GM19328 (cell line): ENCODE results near the gene ZNF582.
"Not testable (repeated sequence)": the region's sequence is repeated elsewhere in the genome, so short reads cannot be mapped to it uniquely, and the experiment has no call there.

Experiments used
- ATAC-seq: cut with Tn5 transposase; IDR thresholded peaks from one replicate; pipeline ENCODE4 v1.9.1; 2021; ENCODE audit warnings: mild to moderate bottlenecking, moderate library complexity; ENCODE audit not compliant: unreplicated experiment

Gene ZNF582

GRCh38 chr19:56355517-56355916 lies 37.8 kb downstream of the ZNF582 start:
- no peak for ATAC-seq

- no peak for ATAC-seq
These were observed 42.1 kb downstream of the ZNF582 start for GRCh38 chr19:56351208-56351607.

- no peak for ATAC-seq
These were observed 42.8 kb downstream of the ZNF582 start for GRCh38 chr19:56350416-56351045.

GRCh38 chr19:56348289-56348877 lies 45.0 kb downstream of the ZNF582 start:
- ATAC-seq, result no peak

GRCh38 chr19:56347163-56347778 lies 46.1 kb downstream of the ZNF582 start:
- ATAC-seq, result no peak

- no peak for ATAC-seq
These were observed 51.4 kb downstream of the ZNF582 start for GRCh38 chr19:56341948-56342347.

GRCh38 chr19:56339031-56339430 lies 54.3 kb downstream of the ZNF582 start:
- not testable (repeated sequence) for ATAC-seq

- not testable (repeated sequence) for ATAC-seq
These were observed 56.3 kb downstream of the ZNF582 start for GRCh38 chr19:56337077-56337476.

GRCh38 chr19:56335371-56335770 lies 58.0 kb downstream of the ZNF582 start:
- not testable (repeated sequence) for ATAC-seq

GRCh38 chr19:56333506-56333905 lies 59.8 kb downstream of the ZNF582 start:
- no peak for ATAC-seq
